Measurements from ENCODE around the gene TH.

Gene TH

DNA sequence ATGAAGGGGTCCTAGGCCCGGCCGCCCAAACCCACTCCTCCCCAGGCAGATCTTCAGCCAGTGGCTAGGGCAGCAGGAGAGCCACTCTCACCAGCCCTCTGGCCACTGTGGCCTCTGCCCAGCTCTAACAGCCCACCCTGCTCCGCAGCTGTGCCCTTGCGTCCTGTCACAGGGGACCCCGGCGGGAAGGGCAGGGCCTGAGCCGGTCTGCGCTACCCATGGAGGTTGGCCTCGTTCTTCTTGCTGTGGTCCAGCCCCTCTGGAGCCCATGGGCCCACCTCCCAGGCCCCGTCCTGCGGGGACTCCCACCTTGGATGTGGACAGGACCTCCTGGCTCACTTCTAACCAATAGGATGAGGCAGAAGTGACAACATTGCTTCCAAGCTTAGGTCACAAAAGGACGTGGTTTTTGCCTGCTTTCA is 38.3 kb upstream of the TH start:
- peaks cover 11% of the 10 kb centered on the region for H3K27me3 ChIP-seq (replicated peaks)
- DNase-seq, result no peak
- no peaks in the 10 kb centered on the region for H3K36me3 ChIP-seq (replicated peaks)
- in situ Hi-C loops (cut with HindIII; ENCODE audit: low pct_ligation_motif_present, low sequenced_read_pairs), result no loop called here
- TF ChIP-seq, protein P1, sequence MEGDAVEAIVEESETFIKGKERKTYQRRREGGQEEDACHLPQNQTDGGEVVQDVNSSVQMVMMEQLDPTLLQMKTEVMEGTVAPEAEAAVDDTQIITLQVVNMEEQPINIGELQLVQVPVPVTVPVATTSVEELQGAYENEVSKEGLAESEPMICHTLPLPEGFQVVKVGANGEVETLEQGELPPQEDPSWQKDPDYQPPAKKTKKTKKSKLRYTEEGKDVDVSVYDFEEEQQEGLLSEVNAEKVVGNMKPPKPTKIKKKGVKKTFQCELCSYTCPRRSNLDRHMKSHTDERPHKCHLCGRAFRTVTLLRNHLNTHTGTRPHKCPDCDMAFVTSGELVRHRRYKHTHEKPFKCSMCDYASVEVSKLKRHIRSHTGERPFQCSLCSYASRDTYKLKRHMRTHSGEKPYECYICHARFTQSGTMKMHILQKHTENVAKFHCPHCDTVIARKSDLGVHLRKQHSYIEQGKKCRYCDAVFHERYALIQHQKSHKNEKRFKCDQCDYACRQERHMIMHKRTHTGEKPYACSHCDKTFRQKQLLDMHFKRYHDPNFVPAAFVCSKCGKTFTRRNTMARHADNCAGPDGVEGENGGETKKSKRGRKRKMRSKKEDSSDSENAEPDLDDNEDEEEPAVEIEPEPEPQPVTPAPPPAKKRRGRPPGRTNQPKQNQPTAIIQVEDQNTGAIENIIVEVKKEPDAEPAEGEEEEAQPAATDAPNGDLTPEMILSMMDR (IDR thresholded peaks at IDR 0.05; ENCODE audit: low read depth, low read length, missing control alignments), result no peak
- H3K27ac ChIP-seq, result no peak overlapping the region
- no peak overlapping the region for H3K4me3 ChIP-seq (ENCODE audit: low read depth, low read length)

DNA sequence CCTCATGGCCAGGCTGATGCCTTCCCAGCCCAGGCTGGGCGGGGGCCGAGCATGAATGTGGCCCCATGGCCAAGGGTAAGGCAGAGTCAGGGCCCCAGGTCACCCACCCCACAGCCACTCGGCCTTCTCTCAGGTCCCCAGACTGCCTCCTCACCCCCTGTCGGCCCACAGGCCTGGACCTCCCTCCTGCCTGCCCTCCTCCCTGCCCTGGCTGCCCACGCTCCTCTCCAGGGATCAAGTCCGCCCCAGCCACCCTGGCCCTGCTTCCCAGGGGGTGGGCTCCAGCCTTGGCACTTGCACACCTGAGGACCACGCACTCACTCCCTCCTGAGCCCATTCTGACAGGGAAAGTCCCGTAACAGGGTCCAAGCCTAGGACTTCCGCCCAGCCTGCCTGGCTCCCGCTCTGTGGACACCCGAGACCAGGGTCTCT is 37.8 kb upstream of the TH start:
- no peak for DNase-seq
- peaks cover 11% of the 10 kb centered on the region for H3K27me3 ChIP-seq (replicated peaks)

DNA sequence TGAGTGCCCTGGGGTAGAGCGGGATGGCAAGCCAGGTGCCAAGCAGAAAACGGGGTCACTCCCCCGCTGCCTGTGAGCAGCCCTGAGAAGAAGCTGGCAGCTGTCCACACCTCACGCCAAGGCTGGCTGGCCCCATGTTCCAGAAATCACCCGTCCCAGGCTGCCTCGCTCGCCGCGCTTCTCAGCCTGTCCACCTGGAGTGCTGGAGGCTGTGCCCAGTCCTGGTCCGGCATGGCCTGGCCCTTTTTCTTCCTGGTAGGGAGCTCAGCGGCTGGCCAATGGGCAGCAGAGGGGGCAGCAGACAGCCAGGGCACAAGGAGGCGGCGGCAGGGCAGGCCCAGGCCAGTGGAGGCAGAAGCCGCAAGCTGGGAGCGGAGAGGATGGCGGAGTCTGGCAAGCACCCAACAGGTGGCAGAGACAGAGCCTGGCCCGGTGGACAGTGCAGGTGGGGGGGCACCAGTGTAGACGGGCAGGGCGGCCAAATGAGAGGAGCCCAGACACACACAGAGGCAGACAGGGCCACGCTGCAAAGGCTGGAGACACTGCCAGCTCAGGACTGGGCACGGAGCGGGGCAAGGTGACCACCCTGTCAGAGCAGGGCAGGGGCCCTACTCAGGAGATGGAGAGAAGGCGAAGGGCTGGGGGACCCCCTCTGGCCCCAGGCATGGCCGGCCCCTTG is 37.2 kb upstream of the TH start:
- Histone ChIP-seq H3K36me3 (replicated peaks) (no peaks in the 10 kb centered on the region), H3K27me3 (replicated peaks) (peaks cover 8% of the 10 kb centered on the region), H3K4me3 (ENCODE audit: low read depth, low read length) (no peak overlapping the region), H3K27ac (no peak overlapping the region)
- in situ Hi-C loops (cut with HindIII; ENCODE audit: low pct_ligation_motif_present, low sequenced_read_pairs), result no loop called here
- no peak for DNase-seq
- TF ChIP-seq, protein P1 (IDR thresholded peaks at IDR 0.05; ENCODE audit: low read depth, low read length, missing control alignments), result peak; percentile 14

More for the DNA sequence above, 37.8 kb upstream of the TH start:
- Histone ChIP-seq H3K27ac (no peak overlapping the region), H3K36me3 (replicated peaks) (no peaks in the 10 kb centered on the region), H3K4me3 (ENCODE audit: low read depth, low read length) (no peak overlapping the region)
- in situ Hi-C loops (cut with HindIII; ENCODE audit: low pct_ligation_motif_present, low sequenced_read_pairs), result no loop called here
- TF ChIP-seq, protein P1 (IDR thresholded peaks at IDR 0.05; ENCODE audit: low read depth, low read length, missing control alignments), result no peak

DNA sequence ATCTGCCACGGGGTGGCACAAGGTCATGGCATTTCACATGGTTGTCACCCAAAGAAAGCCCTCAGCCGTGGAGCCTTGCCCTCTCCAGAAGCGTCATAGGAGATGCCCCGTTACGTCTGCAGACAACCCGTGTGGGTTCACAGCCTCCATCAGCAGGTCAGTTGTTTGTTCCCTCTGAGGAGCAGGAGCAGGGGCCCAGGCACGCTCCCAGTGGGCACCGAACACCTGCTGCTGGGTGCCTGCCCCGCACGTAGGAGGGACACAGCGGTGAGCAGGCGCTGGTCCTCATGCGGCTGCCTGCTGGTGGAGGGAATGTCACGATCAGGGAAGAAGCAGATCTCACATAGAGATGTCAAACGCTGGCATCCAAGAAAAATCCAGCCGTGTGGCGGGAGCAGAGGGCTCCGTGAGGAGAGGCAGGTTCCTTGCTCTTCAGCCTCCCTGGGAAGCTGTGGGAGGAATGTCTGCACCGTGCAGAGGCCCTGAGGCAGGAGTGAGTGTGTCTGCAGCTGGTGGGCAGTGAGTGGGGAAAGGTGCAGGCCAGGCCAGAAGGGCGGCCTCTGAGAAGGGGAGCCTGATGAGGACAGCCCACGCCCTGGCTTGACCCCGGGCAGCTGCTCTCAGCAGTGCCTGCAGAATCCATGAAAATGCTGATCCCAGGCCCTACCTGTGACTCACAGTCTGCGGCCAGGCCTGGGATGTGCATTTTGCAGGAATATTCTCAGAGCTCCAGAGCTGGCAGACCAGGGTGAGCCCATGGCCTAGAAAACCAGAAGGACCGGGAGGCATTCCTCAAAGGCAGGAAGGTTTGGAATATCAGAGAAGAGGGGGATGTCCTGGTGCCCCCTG is 36.4 kb upstream of the TH start:
- no peak for DNase-seq
- Histone ChIP-seq H3K27me3 (replicated peaks) (peaks cover 7% of the 10 kb centered on the region), H3K27ac (no peak overlapping the region), H3K4me3 (ENCODE audit: low read depth, low read length) (no peak overlapping the region), H3K36me3 (replicated peaks) (no peaks in the 10 kb centered on the region)
- TF ChIP-seq, protein P1 (IDR thresholded peaks at IDR 0.05; ENCODE audit: low read depth, low read length, missing control alignments), result no peak
- in situ Hi-C loops (cut with HindIII; ENCODE audit: low pct_ligation_motif_present, low sequenced_read_pairs), result no loop called here

DNA sequence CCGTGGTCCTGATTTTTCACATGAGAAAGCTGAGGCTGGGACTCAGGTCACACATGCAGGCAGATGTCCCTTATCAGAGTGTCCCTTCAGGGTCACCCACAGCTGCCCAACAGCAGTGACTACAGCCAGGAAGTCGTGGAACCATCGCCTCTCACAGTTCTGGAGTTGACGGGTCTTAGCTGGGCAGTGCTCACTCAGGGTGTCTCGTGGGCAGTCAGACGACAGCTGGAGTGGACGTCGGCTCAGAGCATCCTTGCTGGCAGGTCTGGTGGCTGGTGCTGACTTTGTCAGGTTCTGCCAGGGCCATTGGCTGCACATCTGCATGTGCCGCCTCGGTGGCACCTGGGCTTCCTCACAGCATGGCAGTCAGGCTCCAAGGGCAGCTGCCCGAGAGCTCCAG is 35.6 kb upstream of the TH start:
- no peak for DNase-seq
- no peak overlapping the region for H3K27ac ChIP-seq
- H3K27me3 ChIP-seq (replicated peaks), result peaks cover 2% of the 10 kb centered on the region
- in situ Hi-C loops (cut with HindIII; ENCODE audit: low pct_ligation_motif_present, low sequenced_read_pairs), result no loop called here
- H3K4me3 ChIP-seq (ENCODE audit: low read depth, low read length), result no peak overlapping the region
- no peaks in the 10 kb centered on the region for H3K36me3 ChIP-seq (replicated peaks)
- TF ChIP-seq, protein P1 (IDR thresholded peaks at IDR 0.05; ENCODE audit: low read depth, low read length, missing control alignments), result no peak

Measured in brain microvascular endothelial cell (primary cell).